Panc1 (cell line): ENCODE measurements around the gene NECAB2. TPM values are rescaled to one million over a fixed set of nuclear protein-coding genes. Genes with fewer than 3 reads are reported as not detected.

Experiments
- ATAC-seq: fragments of 200-7000 bp; cut with Tn5 transposase; 2 replicates; pipeline ENCODE4 v1.9.1; 2020; ENCODE audit warnings: mild to moderate bottlenecking, moderate library complexity
- BruUV-seq: library from RNA; stranded (reverse); fragments of 400-500 nt; replicated peaks from 2 replicates; lab custom pipeline; 2021; lab: Mats Ljungman, UMichigan
- CTCF ChIA-PET: fragments of 300-600 bp; sonication (Branson Sonifier 250); formaldehyde crosslinking; loops from one replicate; lab custom pipeline; 2022; ENCODE audit warnings: antibody characterized with exemption; lab: Charles Lee
- POLR2A ChIA-PET: fragments of 300-600 bp; sonication (Branson Sonifier 250); formaldehyde crosslinking; loops from one replicate; lab custom pipeline; 2022; ENCODE audit warnings: antibody characterized with exemption; lab: Charles Lee
- DNase-seq: peaks from one replicate; pipeline ENCODE4 v3.0.0-alpha.2; 2010; ENCODE audit warnings: low read depth, low spot score
- H3K27ac ChIP-seq: 2 replicates; pipeline ENCODE4 v1.5.1; 2011; ENCODE audit warnings: mild to moderate bottlenecking, low read length, inconsistent platforms
- H3K27me3 ChIP-seq: fragments of 200-500 bp; sonication (Bioruptor generic); 2 replicates; pipeline ENCODE4 v1.6.0; 2014; ENCODE audit warnings: low read length, inconsistent platforms; ENCODE audit not compliant: control insufficient read depth, insufficient read depth
- H3K36me3 ChIP-seq: fragments of 200-500 bp; sonication (Bioruptor generic); 2 replicates; pipeline ENCODE4 v1.5.1; 2014; ENCODE audit warnings: inconsistent platforms, mild to moderate bottlenecking, low read length, moderate library complexity; ENCODE audit not compliant: control insufficient read depth, insufficient read depth
- H3K4me1 ChIP-seq: 2 replicates; pipeline ENCODE4 v1.5.1; 2011; ENCODE audit warnings: inconsistent platforms, mild to moderate bottlenecking, low read length, moderate library complexity; ENCODE audit not compliant: control insufficient read depth, insufficient read depth
- H3K4me3 ChIP-seq, 2 experiments: 2 replicates each; pipeline ENCODE4 v1.5.1; 2011 to 2012; ENCODE audit warnings: low read depth in 2 of 2, low read length in 2 of 2, mild to moderate bottlenecking in 2 of 2, inconsistent platforms in 1 of 2, moderate library complexity in 1 of 2
- H3K9me3 ChIP-seq: fragments of 200-500 bp; sonication (Bioruptor generic); 2 replicates; pipeline ENCODE4 v1.5.1; 2014; ENCODE audit warnings: low read depth, mild to moderate bottlenecking, inconsistent platforms, low read length, moderate library complexity; ENCODE audit not compliant: control insufficient read depth, insufficient read depth
- POLR2AphosphoS5 ChIP-seq: IDR thresholded peaks from 2 replicates; pipeline ENCODE4 v1.6.1; 2012; ENCODE audit warnings: mild to moderate bottlenecking, low read depth, low read length, moderate library complexity
- SIN3A ChIP-seq: IDR thresholded peaks from 2 replicates; pipeline ENCODE4 v1.6.1; 2012; ENCODE audit warnings: low read depth, mild to moderate bottlenecking, low read length, moderate library complexity, borderline replicate concordance; ENCODE audit not compliant: insufficient read depth
- TCF7L2 ChIP-seq: IDR thresholded peaks from 2 replicates; pipeline ENCODE4 v1.6.1; 2011; ENCODE audit warnings: mild to moderate bottlenecking, low read depth, low read length, inconsistent platforms
- in situ Hi-C: cut with HindIII; loops from 2 replicates; pipeline ENCODE4 v1.10.0; 2016; ENCODE audit warnings: low sequenced_read_pairs, low pct_unique_long_range_greater_than_20kb
- intact Hi-C: fragments of 100-400 bp; cut with micrococcal nuclease; formaldehyde crosslinking; loops from one replicate; pipeline ENCODE4 v1.10.0; 2022; ENCODE audit not compliant: unreplicated experiment
- total RNA-seq: library from RNA; stranded (reverse); gene quantifications from one replicate; pipeline ENCODE4 v1.2.1, GENCODE V29; 2021; ENCODE audit not compliant: unreplicated experiment
- TF ChIP-seq, protein P1 (sequence below), 2 experiments: IDR thresholded peaks; 2 replicates each; pipeline ENCODE4 v1.6.1; 2011 to 2012; ENCODE audit warnings: low read depth in 2 of 2, control low read depth in 1 of 2, low read length in 1 of 2, mild to moderate bottlenecking in 1 of 2, moderate library complexity in 1 of 2; ENCODE audit not compliant: insufficient read depth in 1 of 2
- TF ChIP-seq, protein P2 (sequence below): fragments of 450-650 bp; IDR thresholded peaks from 2 replicates; pipeline ENCODE4 v1.5.1; 2017; ENCODE audit warnings: mild to moderate bottlenecking

Gene NECAB2
- total RNA-seq, 1 experiment from 2014 or later: 0.33 TPM

DNA sequence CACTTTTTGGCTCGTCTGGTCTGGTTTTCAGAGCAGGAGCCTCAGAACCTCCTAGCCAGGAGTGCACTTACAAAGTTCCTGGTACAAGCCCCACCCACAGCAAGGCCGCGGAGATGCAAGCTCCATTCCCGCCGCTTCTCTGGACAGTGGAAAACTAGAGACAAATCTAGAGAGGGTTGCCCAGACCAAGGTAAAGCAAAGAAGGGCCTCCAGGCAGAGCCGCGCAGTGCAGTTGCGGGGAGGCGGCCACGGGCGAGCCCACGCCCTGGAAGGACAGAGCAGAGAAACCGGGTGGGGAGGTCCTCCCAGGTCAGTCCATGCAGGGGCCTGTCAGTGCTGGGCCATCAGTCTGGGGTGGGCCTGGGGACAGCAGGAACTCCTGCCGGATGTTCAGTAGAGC is 26.0 kb upstream of the NECAB2 start:
- DNase-seq: no peak
- BruUV-seq: no TSS peak
- ATAC-seq: no peak
- in situ Hi-C loops: no loop called here
- Histone ChIP-seq H3K27ac (no peak overlapping the region), H3K9me3 (no peaks in the 10 kb centered on the region), H3K4me3 (no peak overlapping the region), H3K36me3 (no peaks in the 10 kb centered on the region), H3K4me1 (no peaks in the 10 kb centered on the region), H3K27me3 (no peaks in the 10 kb centered on the region)
- POLR2A ChIA-PET: no interaction called here
- TF ChIP-seq POLR2AphosphoS5 (no peak), TCF7L2 (no peak), SIN3A (no peak)
- TF ChIP-seq, protein P1, sequence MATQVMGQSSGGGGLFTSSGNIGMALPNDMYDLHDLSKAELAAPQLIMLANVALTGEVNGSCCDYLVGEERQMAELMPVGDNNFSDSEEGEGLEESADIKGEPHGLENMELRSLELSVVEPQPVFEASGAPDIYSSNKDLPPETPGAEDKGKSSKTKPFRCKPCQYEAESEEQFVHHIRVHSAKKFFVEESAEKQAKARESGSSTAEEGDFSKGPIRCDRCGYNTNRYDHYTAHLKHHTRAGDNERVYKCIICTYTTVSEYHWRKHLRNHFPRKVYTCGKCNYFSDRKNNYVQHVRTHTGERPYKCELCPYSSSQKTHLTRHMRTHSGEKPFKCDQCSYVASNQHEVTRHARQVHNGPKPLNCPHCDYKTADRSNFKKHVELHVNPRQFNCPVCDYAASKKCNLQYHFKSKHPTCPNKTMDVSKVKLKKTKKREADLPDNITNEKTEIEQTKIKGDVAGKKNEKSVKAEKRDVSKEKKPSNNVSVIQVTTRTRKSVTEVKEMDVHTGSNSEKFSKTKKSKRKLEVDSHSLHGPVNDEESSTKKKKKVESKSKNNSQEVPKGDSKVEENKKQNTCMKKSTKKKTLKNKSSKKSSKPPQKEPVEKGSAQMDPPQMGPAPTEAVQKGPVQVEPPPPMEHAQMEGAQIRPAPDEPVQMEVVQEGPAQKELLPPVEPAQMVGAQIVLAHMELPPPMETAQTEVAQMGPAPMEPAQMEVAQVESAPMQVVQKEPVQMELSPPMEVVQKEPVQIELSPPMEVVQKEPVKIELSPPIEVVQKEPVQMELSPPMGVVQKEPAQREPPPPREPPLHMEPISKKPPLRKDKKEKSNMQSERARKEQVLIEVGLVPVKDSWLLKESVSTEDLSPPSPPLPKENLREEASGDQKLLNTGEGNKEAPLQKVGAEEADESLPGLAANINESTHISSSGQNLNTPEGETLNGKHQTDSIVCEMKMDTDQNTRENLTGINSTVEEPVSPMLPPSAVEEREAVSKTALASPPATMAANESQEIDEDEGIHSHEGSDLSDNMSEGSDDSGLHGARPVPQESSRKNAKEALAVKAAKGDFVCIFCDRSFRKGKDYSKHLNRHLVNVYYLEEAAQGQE (IDR thresholded peaks at IDR 0.05; ENCODE audit: insufficient read depth in 1 of 2, low read depth in 2 of 2, low read length in 1 of 2): no peak
- TF ChIP-seq, protein P2, sequence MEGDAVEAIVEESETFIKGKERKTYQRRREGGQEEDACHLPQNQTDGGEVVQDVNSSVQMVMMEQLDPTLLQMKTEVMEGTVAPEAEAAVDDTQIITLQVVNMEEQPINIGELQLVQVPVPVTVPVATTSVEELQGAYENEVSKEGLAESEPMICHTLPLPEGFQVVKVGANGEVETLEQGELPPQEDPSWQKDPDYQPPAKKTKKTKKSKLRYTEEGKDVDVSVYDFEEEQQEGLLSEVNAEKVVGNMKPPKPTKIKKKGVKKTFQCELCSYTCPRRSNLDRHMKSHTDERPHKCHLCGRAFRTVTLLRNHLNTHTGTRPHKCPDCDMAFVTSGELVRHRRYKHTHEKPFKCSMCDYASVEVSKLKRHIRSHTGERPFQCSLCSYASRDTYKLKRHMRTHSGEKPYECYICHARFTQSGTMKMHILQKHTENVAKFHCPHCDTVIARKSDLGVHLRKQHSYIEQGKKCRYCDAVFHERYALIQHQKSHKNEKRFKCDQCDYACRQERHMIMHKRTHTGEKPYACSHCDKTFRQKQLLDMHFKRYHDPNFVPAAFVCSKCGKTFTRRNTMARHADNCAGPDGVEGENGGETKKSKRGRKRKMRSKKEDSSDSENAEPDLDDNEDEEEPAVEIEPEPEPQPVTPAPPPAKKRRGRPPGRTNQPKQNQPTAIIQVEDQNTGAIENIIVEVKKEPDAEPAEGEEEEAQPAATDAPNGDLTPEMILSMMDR: no peak
- CTCF ChIA-PET: no interaction called here
- intact Hi-C loops: no loop called here

DNA sequence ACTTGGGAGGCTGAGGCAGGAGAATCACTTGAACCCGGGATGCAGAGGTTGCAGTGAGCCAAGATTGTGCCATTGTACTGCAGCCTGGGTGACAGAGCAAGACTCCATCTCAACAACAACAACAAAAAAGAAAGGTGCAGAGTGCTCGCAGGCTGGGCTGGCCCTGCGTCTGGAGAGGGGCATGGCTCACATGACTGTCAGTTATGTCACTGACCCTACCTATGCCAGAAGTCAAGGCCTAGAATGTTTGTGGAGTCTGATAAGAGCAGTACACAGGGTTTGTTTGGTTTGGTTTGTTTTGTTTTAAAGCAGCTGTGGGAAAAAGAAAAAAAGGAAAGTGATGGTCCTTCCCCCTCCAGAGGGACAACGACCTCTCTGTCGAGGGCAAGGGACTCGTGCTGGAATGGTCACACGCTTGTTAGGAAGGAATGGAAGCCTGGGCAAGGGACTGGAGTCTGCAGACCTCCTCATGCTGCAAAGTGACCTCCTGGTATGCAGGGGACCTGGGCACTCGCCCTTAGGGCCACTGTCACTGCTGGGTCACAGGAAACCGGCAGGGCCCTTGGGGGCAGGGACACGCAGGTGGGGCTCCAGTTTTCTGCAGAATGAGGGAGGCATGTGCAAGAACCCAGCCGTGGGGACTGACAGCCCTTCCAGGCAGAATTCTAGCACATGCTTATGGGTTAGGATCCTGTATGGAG is 25.1 kb upstream of the NECAB2 start:
- Histone ChIP-seq H3K27me3 (no peaks in the 10 kb centered on the region), H3K27ac (no peak overlapping the region), H3K4me3 (no peak overlapping the region), H3K9me3 (no peaks in the 10 kb centered on the region), H3K4me1 (no peaks in the 10 kb centered on the region), H3K36me3 (no peaks in the 10 kb centered on the region)
- TF ChIP-seq SIN3A (no peak), POLR2AphosphoS5 (no peak), TCF7L2 (no peak)
- TF ChIP-seq, protein P2: no peak
- TF ChIP-seq, protein P1 (IDR thresholded peaks at IDR 0.05; ENCODE audit: insufficient read depth in 1 of 2, low read depth in 2 of 2, low read length in 1 of 2): no peak
- DNase-seq (no peak), ATAC-seq (no peak)
- intact Hi-C loops (no loop called here), in situ Hi-C loops (no loop called here)
- ChIA-PET CTCF (no interaction called here), POLR2A (no interaction called here)
- no TSS peak for BruUV-seq
